Measurements from ENCODE around the gene UBASH3A.

Gene UBASH3A

GRCh38 chr21:42429856-42430255 lies 26.2 kb downstream of the UBASH3A start:
- in situ Hi-C loops (cut with MboI; ENCODE audit: low sequenced_read_pairs): no loop called here

DNA sequence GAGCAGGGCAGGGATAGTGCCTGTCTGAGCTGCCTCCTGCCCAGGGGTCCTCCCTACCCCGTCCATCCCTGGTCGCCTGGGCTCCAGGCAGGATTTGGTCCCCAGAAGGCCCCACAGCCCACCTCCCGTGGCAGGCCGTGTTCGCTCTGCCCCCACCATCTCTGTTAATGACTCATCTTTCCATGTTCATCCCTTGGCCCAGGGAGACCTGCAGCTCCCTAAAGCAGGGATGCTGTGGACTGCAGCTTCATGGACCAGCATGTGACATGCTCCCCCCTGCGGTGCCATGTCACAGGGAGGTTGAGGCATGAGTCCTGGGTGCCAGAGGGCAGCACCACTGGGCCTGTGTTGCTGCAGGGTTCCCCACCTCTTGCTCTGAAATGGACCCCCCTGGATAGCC lies 26.8 kb downstream of the UBASH3A start:
- in situ Hi-C loops (cut with MboI; ENCODE audit: low sequenced_read_pairs): no loop called here
- no peak for DNase-seq (ENCODE audit: low spot score in 2 of 2)
- H3K4me1 ChIP-seq: no peaks in the 10 kb centered on the region
- H3K9me3 ChIP-seq: no peaks in the 10 kb centered on the region
- no peaks in the 10 kb centered on the region for H3K36me3 ChIP-seq (replicated peaks)
- no peaks in the 10 kb centered on the region for H3K27me3 ChIP-seq (ENCODE audit: low read depth)
- H3K4me3 ChIP-seq: no peak overlapping the region

More at GRCh38 chr21:42429856-42430255, 26.2 kb downstream of the UBASH3A start:
- H3K36me3 ChIP-seq (replicated peaks): no peaks in the 10 kb centered on the region
- H3K4me1 ChIP-seq: no peaks in the 10 kb centered on the region
- H3K9me3 ChIP-seq: no peaks in the 10 kb centered on the region
- DNase-seq (ENCODE audit: low spot score in 2 of 2): no peak
- peaks cover 5% of the 10 kb centered on the region for H3K27me3 ChIP-seq (ENCODE audit: low read depth)
- H3K4me3 ChIP-seq: no peak overlapping the region

DNA sequence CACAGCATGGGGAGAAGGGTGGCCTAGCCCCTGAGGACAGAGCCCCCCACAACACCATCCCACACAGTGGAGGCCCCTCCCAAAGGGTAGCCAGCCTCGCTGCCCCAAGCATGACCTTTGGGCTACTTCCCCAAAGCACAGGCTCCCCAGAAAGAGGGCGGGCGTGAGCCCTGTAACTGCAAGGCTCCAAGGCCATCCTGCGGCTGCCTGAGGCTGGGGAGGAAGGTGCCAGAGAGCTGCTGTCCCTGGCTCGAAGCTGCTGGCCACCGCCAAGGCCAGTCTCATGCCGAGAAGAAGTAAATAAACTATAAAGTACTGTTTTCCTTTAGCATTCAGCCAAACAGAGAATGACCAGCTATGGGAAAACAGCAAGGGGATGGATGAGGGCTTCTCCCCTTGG lies 27.5 kb downstream of the UBASH3A start:
- in situ Hi-C loops (cut with MboI; ENCODE audit: low sequenced_read_pairs): no loop called here
- no peaks in the 10 kb centered on the region for H3K36me3 ChIP-seq (replicated peaks)
- H3K4me3 ChIP-seq: no peak overlapping the region
- H3K4me1 ChIP-seq: no peaks in the 10 kb centered on the region
- no peak for DNase-seq (ENCODE audit: low spot score in 2 of 2)
- no peaks in the 10 kb centered on the region for H3K27me3 ChIP-seq (ENCODE audit: low read depth)
- H3K9me3 ChIP-seq: no peaks in the 10 kb centered on the region

DNA sequence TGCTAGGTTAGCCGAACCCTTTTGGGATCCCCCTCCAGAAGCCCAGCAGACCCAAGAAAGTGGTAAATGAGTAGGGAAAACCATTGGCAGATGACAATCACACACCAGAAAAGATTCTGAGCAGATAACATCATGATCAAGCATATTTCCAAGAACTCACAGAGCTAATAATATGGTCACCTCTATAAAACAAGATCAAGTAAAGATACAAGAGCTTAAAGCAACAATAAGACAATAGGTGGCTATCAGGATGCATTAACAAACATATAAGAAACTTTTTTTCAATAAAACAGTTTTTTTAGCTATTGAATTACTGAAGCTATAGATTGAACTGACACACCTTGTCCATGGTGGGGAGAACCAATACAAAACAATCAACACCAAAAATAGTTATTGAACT lies 29.0 kb downstream of the UBASH3A start:
- in situ Hi-C loops (cut with MboI; ENCODE audit: low sequenced_read_pairs): no loop called here
- Histone ChIP-seq H3K4me3 (no peak overlapping the region), H3K9me3 (no peaks in the 10 kb centered on the region), H3K4me1 (no peaks in the 10 kb centered on the region), H3K27me3 (ENCODE audit: low read depth) (no peaks in the 10 kb centered on the region), H3K36me3 (replicated peaks) (no peaks in the 10 kb centered on the region)
- DNase-seq (ENCODE audit: low spot score in 2 of 2): no peak

- Histone ChIP-seq H3K4me1 (no peaks in the 10 kb centered on the region), H3K9me3 (no peaks in the 10 kb centered on the region), H3K36me3 (replicated peaks) (no peaks in the 10 kb centered on the region), H3K4me3 (no peak overlapping the region), H3K27me3 (ENCODE audit: low read depth) (no peaks in the 10 kb centered on the region)
- in situ Hi-C loops (cut with MboI; ENCODE audit: low sequenced_read_pairs): no loop called here
- no peak for DNase-seq (ENCODE audit: low spot score in 2 of 2)
These were observed 30.3 kb downstream of the UBASH3A start for GRCh38 chr21:42433946-42434551.

DNA sequence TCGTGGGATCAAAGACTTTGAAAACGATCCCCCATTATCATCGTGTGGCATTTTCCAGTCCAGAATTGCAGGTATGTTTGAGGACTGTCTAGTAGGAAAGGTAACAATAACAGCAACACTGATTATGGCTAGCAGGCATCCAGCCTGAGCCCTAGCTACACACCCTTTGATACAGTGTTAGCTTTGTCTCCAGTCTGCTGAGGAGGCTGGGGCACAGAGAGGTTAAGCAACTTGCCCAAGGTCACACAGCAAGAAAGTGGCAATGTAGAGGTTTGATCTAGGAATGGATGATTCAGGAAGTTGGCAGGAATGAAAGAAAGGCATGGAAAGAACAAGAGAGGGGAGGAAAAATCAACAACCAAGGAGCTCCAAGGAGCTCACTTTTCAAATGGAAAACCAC lies 31.2 kb downstream of the UBASH3A start:
- no peak overlapping the region for H3K4me3 ChIP-seq
- no peak for DNase-seq (ENCODE audit: low spot score in 2 of 2)
- H3K4me1 ChIP-seq: no peaks in the 10 kb centered on the region
- no peaks in the 10 kb centered on the region for H3K27me3 ChIP-seq (ENCODE audit: low read depth)
- no peaks in the 10 kb centered on the region for H3K9me3 ChIP-seq
- in situ Hi-C loops (cut with MboI; ENCODE audit: low sequenced_read_pairs): no loop called here
- no peaks in the 10 kb centered on the region for H3K36me3 ChIP-seq (replicated peaks)

DNA sequence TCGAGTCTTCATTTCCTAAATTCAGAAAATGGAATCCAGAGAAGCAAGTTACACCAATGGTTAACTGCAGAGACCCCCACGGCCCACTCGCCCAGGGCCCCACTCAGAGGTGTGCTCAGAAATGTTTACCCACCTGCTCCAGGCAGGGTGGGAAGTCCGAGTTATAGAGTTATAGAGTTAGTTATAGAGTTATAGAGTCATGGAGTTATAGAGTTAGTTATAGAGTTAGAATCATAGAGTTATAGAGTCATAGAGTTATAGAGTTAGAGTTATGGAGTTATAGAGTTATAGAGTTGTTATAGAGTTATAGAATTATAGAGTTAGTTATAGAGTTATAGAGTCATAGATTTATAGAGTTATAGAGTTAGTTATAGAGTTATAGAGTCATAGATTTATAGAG lies 31.7 kb downstream of the UBASH3A start:
- H3K27me3 ChIP-seq (ENCODE audit: low read depth): no peaks in the 10 kb centered on the region
- DNase-seq (ENCODE audit: low spot score in 2 of 2): no peak
- H3K36me3 ChIP-seq (replicated peaks): no peaks in the 10 kb centered on the region
- in situ Hi-C loops (cut with MboI; ENCODE audit: low sequenced_read_pairs): no loop called here
- H3K4me1 ChIP-seq: no peaks in the 10 kb centered on the region
- H3K9me3 ChIP-seq: no peaks in the 10 kb centered on the region
- H3K4me3 ChIP-seq: no peak overlapping the region

- in situ Hi-C loops (cut with MboI; ENCODE audit: low sequenced_read_pairs): no loop called here
- DNase-seq (ENCODE audit: low spot score in 2 of 2): no peak
- H3K27me3 ChIP-seq (ENCODE audit: low read depth): no peaks in the 10 kb centered on the region
- H3K36me3 ChIP-seq (replicated peaks): no peaks in the 10 kb centered on the region
- H3K9me3 ChIP-seq: no peaks in the 10 kb centered on the region
- no peak overlapping the region for H3K4me3 ChIP-seq
- H3K4me1 ChIP-seq: no peaks in the 10 kb centered on the region
These were observed 32.1 kb downstream of the UBASH3A start for GRCh38 chr21:42435833-42436232.

DNA sequence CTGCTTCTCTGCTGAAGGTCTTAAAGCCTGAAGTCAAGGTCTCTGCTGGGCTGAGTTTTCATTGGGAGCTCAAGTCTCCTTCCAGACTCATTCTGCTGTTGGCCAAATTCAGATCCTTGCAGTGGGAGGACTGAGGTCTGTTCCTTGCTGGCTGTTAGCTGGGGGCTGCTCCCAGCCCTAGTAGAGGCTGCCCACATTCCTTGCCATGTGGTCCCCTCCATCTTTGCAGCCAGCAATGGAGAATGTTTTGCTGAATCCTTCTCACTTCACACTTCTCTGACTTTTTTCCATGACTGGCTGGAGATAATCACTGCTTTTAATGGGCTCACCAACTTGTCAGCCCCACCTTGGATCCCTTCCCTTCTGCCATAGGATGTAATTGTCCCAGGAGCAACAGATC lies 33.2 kb downstream of the UBASH3A start:
- Histone ChIP-seq H3K27me3 (ENCODE audit: low read depth) (no peaks in the 10 kb centered on the region), H3K4me1 (no peaks in the 10 kb centered on the region), H3K36me3 (replicated peaks) (no peaks in the 10 kb centered on the region), H3K9me3 (no peaks in the 10 kb centered on the region), H3K4me3 (no peak overlapping the region)
- no peak for DNase-seq (ENCODE audit: low spot score in 2 of 2)
- in situ Hi-C loops (cut with MboI; ENCODE audit: low sequenced_read_pairs): no loop called here

DNA sequence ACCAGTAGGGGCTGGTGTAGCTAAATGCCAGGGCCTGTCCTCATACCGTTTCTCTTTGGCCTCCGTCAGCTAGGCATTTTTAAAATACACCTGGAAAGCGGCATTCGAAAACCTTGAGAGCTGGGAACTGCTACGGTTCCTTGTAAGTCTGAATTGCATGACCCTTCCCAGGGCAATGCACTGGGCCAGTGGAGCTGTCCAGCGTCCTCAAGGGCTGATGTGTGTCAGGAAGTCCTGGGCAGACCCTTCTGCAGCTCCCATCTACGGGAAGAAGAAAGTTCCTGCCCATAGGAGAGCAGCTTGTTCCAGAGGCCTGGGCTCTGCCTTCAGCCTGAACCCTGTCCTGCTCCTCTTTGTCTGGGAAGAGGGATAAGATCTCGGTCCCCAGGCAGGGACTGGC lies 34.1 kb downstream of the UBASH3A start:
- H3K27me3 ChIP-seq (ENCODE audit: low read depth): no peaks in the 10 kb centered on the region
- no peak for DNase-seq (ENCODE audit: low spot score in 2 of 2)
- H3K36me3 ChIP-seq (replicated peaks): no peaks in the 10 kb centered on the region
- no peaks in the 10 kb centered on the region for H3K9me3 ChIP-seq
- H3K4me1 ChIP-seq: no peaks in the 10 kb centered on the region
- in situ Hi-C loops (cut with MboI; ENCODE audit: low sequenced_read_pairs): no loop called here
- no peak overlapping the region for H3K4me3 ChIP-seq

- no peaks in the 10 kb centered on the region for H3K36me3 ChIP-seq (replicated peaks)
- H3K4me1 ChIP-seq: no peaks in the 10 kb centered on the region
- H3K9me3 ChIP-seq: no peaks in the 10 kb centered on the region
- DNase-seq (ENCODE audit: low spot score in 2 of 2): no peak
- H3K4me3 ChIP-seq: no peak overlapping the region
- in situ Hi-C loops (cut with MboI; ENCODE audit: low sequenced_read_pairs): no loop called here
- no peaks in the 10 kb centered on the region for H3K27me3 ChIP-seq (ENCODE audit: low read depth)
These were observed 34.9 kb downstream of the UBASH3A start for GRCh38 chr21:42438316-42439205.

- Histone ChIP-seq H3K36me3 (replicated peaks) (no peaks in the 10 kb centered on the region), H3K4me1 (no peaks in the 10 kb centered on the region), H3K4me3 (no peak overlapping the region), H3K9me3 (no peaks in the 10 kb centered on the region), H3K27me3 (ENCODE audit: low read depth) (no peaks in the 10 kb centered on the region)
- in situ Hi-C loops (cut with MboI; ENCODE audit: low sequenced_read_pairs): no loop called here
- DNase-seq (ENCODE audit: low spot score in 2 of 2): no peak
These were observed 35.8 kb downstream of the UBASH3A start for GRCh38 chr21:42439284-42440186.

DNA sequence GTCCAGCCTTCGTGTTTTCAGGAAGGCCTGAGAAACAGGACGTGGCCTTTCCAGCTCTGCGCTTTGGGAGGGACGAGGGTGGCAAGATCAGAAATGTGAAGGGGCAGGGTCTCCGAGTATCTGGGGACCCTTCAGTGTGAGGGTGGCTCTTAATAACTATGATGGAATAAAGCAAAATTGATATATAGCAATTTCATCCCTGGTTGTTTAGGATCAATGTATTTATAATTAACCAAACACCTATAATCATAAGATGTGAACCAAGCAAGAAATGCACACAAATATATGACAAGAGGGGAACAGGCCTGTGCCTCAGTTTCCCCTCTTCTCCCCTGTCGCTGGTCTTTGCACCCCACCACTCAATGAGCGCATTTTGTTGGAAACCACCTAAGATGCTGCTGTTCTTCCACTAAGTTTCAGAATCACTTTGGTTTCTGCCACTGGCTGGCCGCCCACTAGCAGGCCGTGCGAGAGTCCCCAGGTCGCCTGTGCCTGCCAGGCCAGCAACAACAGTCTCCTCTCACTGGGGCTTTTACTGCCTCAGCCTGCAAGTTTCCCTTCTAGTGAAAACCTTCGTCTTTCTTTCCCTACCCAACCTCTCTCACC lies 36.6 kb downstream of the UBASH3A start:
- Histone ChIP-seq H3K4me3 (no peak overlapping the region), H3K36me3 (replicated peaks) (no peaks in the 10 kb centered on the region), H3K27me3 (ENCODE audit: low read depth) (no peaks in the 10 kb centered on the region), H3K9me3 (no peaks in the 10 kb centered on the region), H3K4me1 (no peaks in the 10 kb centered on the region)
- DNase-seq (ENCODE audit: low spot score in 2 of 2): no peak
- in situ Hi-C loops (cut with MboI; ENCODE audit: low sequenced_read_pairs): no loop called here

All from HAP-1 (cell line).